Loucy (cell line): ENCODE data around the gene ATXN7L2.

Experiments
- CTCF ChIP-seq: fragments of 200-600 bp; sonication (generic); conservative IDR thresholded peaks from 2 replicates; pipeline ENCODE4 v1.5.1; 2014; ENCODE audit warnings: mild to moderate bottlenecking, antibody characterized with exemption, low read length
- EZH2phosphoT487 ChIP-seq: fragments of 200-600 bp; IDR thresholded peaks from 2 replicates; pipeline ENCODE4 v1.6.1; 2018; ENCODE audit warnings: antibody characterized with exemption, mild to moderate bottlenecking, moderate library complexity, borderline replicate concordance

- TF ChIP-seq EZH2phosphoT487 (no peak), CTCF (no peak)
These were observed 43.5 kb downstream of the ATXN7L2 start for GRCh38 chr1:109527098-109527811.
